Tibial nerve (tissue), 4 donors: ENCODE measurements around the gene MLLT6. TPM values are rescaled to one million over a fixed set of nuclear protein-coding genes. Genes with fewer than 3 reads are reported as not detected.

Source experiments
- DNase-seq, 2 donors: peaks; one replicate each; pipeline ENCODE4 v3.0.0-alpha.2; 2019; ENCODE audit warnings: low spot score in 2 of 2
- H3K27ac ChIP-seq, 4 donors: fragments of 200-600 bp; sonication (generic) in 3 of 4; one replicate each; pipeline ENCODE4 v1.5.1; 2017 to 2019; ENCODE audit warnings: mild to moderate bottlenecking in 1 of 4
- H3K27me3 ChIP-seq, 2 donors: fragments of 200-600 bp; sonication (generic) in 1 of 2; one replicate each; pipeline versions ENCODE4 v1.5.1 to v1.6.0; 2017 to 2019
- H3K36me3 ChIP-seq, 3 donors: fragments of 200-600 bp; sonication (generic); one replicate each; pipeline ENCODE4 v1.5.1; 2018 to 2019
- H3K4me1 ChIP-seq, 4 donors: fragments of 200-600 bp; sonication (generic) in 3 of 4; one replicate each; pipeline ENCODE4 v1.5.1; 2017 to 2019
- H3K4me3 ChIP-seq, 4 donors: fragments of 200-600 bp; sonication (generic) in 3 of 4; one replicate each; pipeline ENCODE4 v1.5.1; 2017 to 2019; ENCODE audit warnings: mild to moderate bottlenecking in 1 of 4, moderate library complexity in 1 of 4
- H3K9me3 ChIP-seq, 4 donors: fragments of 200-600 bp; sonication (generic) in 3 of 4; one replicate each; pipeline ENCODE4 v1.5.1; 2017 to 2019
- CTCF ChIP-seq, 5 experiments: fragments of 200-600 bp in 3 of 5; fragments of 450-650 bp in 2 of 5; sonication (generic) in 3 of 5; IDR thresholded peaks; one replicate each; pipeline ENCODE4 v1.5.1; 2016 to 2019; ENCODE audit warnings: antibody characterized with exemption in 5 of 5, mild to moderate bottlenecking in 3 of 5, moderate library complexity in 2 of 5
- EP300 ChIP-seq, 2 donors: sonication (generic); formaldehyde crosslinking; IDR thresholded peaks; one replicate each; pipeline ENCODE4 v1.6.1; 2017; ENCODE audit warnings: antibody characterized with exemption in 2 of 2, mild to moderate bottlenecking in 1 of 2
- POLR2A ChIP-seq, 2 donors: fragments of 450-650 bp; IDR thresholded peaks; one replicate each; pipeline ENCODE4 v1.6.1; 2017; ENCODE audit warnings: antibody characterized with exemption in 2 of 2, mild to moderate bottlenecking in 2 of 2, moderate library complexity in 2 of 2
- WGBS, 2 donors: methylation state at CpG; one replicate each; pipeline ENCODE4 v1.1.5; 2018; 5-methylcytosine and 5-hydroxymethylcytosine counted together
- total RNA-seq, 4 donors: library from RNA; depleted of rRNA; stranded (reverse); fragments of >200 nt; gene quantifications; one replicate each; pipeline ENCODE4 v1.1.0, GENCODE V29; 2016

The MLLT6 gene
- total RNA-seq, 4 donors from 2014 or later = 83.9 to 185 (median 116) TPM

DNA sequence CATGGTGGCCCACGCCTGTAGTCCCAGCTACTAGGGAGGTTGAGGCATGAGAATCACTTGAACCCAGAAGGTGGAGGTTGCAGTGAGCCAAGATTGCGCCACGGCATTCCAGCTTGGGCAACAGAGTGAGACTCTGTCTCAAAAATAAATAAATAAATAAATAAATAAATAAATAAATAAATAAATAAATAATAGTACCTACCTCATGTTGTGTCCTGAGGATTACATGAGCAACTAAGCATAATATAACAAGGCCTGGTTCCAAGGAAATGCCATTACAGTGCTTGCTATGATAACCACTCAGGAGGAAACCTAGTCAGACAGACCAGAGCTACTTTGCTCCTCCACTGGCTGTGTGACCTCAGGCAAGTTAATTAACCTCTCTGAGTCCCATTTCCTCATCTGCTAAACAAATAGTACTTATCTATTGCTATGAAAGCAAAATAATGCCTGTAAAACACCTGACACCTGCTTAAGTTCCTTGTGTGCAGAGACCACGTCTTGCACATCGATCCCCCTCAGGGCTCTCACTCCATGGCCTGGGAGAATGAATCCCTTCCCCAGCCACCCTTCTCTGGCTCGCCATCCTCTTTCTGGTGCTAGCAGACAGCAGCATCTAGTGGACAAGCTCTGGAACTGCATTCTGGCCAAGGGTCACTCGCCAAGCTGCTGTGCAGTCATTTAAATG lies 37.8 kb upstream of the MLLT6 start:
- peaks cover 0 to 55% of the 10 kb centered on the region in 2 donors for H3K27me3 ChIP-seq
- H3K9me3 ChIP-seq = no peaks in the 10 kb centered on the region
- no peak overlapping the region for H3K4me3 ChIP-seq
- DNase-seq = peak in 1 of 2 donors; percentile 63
- 38 to 40% methylated on average over 7 of the region's 7 CpGs for WGBS, 2 donors
- TF ChIP-seq CTCF (IDR thresholded peaks at IDR 0.05) (peak; percentile 92 to 100 (median 97)), EP300 (IDR thresholded peaks at IDR 0.05) (no peak), POLR2A (IDR thresholded peaks at IDR 0.05) (no peak)
- H3K27ac ChIP-seq = no peak overlapping the region
- no peaks in the 10 kb centered on the region for H3K36me3 ChIP-seq
- H3K4me1 ChIP-seq = peaks cover 0 to 11% (median 0%) of the 10 kb centered on the region in 4 donors

GRCh38 chr17:38667787-38668122 lies 37.3 kb upstream of the MLLT6 start:
- Histone ChIP-seq H3K4me3 (no peak overlapping the region), H3K36me3 (no peaks in the 10 kb centered on the region), H3K4me1 (peaks cover 0 to 14% (median 0%) of the 10 kb centered on the region in 4 donors), H3K9me3 (no peaks in the 10 kb centered on the region), H3K27ac (no peak overlapping the region), H3K27me3 (peaks cover 0 to 60% of the 10 kb centered on the region in 2 donors)
- TF ChIP-seq EP300 (IDR thresholded peaks at IDR 0.05) (no peak), CTCF (IDR thresholded peaks at IDR 0.05) (no peak), POLR2A (IDR thresholded peaks at IDR 0.05) (no peak)
- WGBS, 2 donors = 38 to 44% methylated on average over 2 of the region's 2 CpGs
- no peak for DNase-seq

DNA sequence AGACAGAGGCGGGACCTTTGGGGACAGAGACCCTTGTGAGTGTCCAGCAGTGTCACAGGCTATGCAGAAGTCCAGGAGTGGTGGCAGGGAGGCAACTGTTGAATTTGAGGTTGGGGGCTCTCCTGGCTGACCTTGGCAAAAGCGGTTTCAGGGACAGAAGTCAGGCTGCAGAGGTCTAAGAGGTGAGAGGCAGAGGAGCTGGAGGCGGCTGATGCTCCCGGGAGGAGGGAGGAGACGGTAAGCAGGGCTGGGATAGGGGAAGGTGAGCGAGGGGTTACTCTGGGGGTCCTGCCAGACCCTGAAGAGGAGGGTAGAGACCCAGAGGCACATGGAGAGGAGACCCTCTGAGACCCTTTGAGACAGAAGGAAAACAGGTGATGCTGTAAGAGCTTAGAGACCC lies 35.6 kb upstream of the MLLT6 start:
- Histone ChIP-seq H3K27me3 (peaks cover 0 to 67% of the 10 kb centered on the region in 2 donors), H3K9me3 (no peaks in the 10 kb centered on the region), H3K4me1 (peaks cover 0 to 32% (median 14%) of the 10 kb centered on the region in 4 donors), H3K27ac (no peak overlapping the region), H3K4me3 (no peak overlapping the region), H3K36me3 (no peaks in the 10 kb centered on the region)
- 11 to 16% methylated on average over 6 of the region's 6 CpGs for WGBS, 2 donors
- DNase-seq = no peak
- no peak for TF ChIP-seq EP300 (IDR thresholded peaks at IDR 0.05)

DNA sequence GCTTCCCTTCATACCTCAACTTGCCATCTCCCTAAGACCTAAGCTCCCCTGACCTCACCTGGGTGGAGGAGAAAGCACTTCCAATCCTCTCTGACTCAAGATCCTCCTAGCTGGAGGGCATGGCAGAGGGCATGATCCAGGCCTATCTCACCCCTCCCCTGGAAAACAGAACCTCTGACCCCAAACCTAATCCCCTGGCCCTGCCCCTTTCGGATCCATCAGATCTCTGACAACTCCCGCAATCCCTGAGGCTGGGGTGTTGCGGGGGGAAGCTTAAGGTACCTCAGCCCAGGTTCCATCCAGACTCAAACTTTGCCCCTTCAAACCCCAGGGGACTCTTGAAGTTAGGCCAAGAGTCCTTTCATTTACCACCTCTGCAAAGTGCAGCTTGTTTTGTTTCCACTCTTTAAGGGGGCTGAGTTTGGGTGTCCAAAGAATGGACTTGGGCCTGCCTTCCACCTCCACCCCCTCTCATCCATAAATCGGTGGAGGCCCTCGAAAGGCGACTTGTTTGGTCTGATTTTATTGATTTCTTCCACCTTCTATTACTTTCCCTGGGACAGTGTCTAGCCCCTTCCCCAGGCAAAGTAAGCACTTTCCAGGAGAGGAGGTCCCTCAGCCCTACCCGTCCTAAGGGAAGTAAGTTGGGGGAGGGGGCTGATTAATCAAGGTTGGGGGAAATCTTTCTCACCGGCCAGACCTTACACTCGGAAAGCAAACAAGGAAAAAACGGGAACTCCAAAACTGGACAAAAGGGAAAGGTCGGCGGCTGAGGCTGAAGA lies 32.9 kb upstream of the MLLT6 start:
- no peaks in the 10 kb centered on the region for H3K36me3 ChIP-seq
- no peak for DNase-seq
- no peak overlapping the region for H3K27ac ChIP-seq
- H3K4me1 ChIP-seq = peaks cover 0 to 49% (median 21%) of the 10 kb centered on the region in 4 donors
- TF ChIP-seq POLR2A (IDR thresholded peaks at IDR 0.05) (no peak), EP300 (IDR thresholded peaks at IDR 0.05) (no peak), CTCF (IDR thresholded peaks at IDR 0.05) (no peak)
- peaks cover 0 to 86% of the 10 kb centered on the region in 2 donors for H3K27me3 ChIP-seq
- no peaks in the 10 kb centered on the region for H3K9me3 ChIP-seq
- 82 to 83% methylated on average over 12 of the region's 12 CpGs for WGBS, 2 donors
- H3K4me3 ChIP-seq = no peak overlapping the region

- WGBS, 2 donors = 25 to 41% methylated on average over 15 to 21 of the region's 46 CpGs
- H3K9me3 ChIP-seq = no peaks in the 10 kb centered on the region
- peak overlapping the region in 2 of 4 donors; percentile 61 to 71 for H3K4me3 ChIP-seq
- H3K4me1 ChIP-seq = peaks cover 0 to 53% (median 21%) of the 10 kb centered on the region in 4 donors
- peaks cover 0 to 84% of the 10 kb centered on the region in 2 donors for H3K27me3 ChIP-seq
- no peak for DNase-seq
- TF ChIP-seq EP300 (IDR thresholded peaks at IDR 0.05) (no peak), POLR2A (IDR thresholded peaks at IDR 0.05) (no peak), CTCF (IDR thresholded peaks at IDR 0.05) (no peak)
- no peak overlapping the region for H3K27ac ChIP-seq
- no peaks in the 10 kb centered on the region for H3K36me3 ChIP-seq
Measured at GRCh38 chr17:38672788-38673706, 32.0 kb upstream of the MLLT6 start.
